Measurements from ENCODE around the gene C12orf76. TPM values are rescaled to one million over a fixed set of nuclear protein-coding genes. Genes with fewer than 3 reads are reported as not detected.

C12orf76 gene
- total and polyA plus RNA-seq, 9 of the 15 experiments (the other 6 are each of a cell fraction or from before 2014, with no cell fraction given) = 6.3 to 38.6 (median 12.3) TPM

GRCh38 chr12:109998904-109999648, 49.2 kb downstream of the C12orf76 start, which contains the start of gene ANKRD13A (continued):
- TF ChIP-seq SOX6 (IDR thresholded peaks at IDR 0.05) (no peak; the same call in 1 of the 2 replicates), CEBPZ (IDR thresholded peaks at IDR 0.05; ENCODE audit: borderline replicate concordance, low read depth, low read length) (no peak), SRSF1 (IDR thresholded peaks at IDR 0.05; ENCODE audit: low read depth, low read length) (no peak), RBM15 (IDR thresholded peaks at IDR 0.05; ENCODE audit: insufficient read depth, low read length) (no peak), MEF2D (tag; conservative IDR thresholded peaks at IDR 0.05; ENCODE audit: low read depth) (peak; percentile 74; the same call in 1 of the 2 replicates), SIN3B (IDR thresholded peaks at IDR 0.05; ENCODE audit: low read depth) (no peak; the same call in 1 of the 2 replicates), ELF2 (CRISPR knock-in tag; IDR thresholded peaks at IDR 0.05) (peak; percentile 75), HLTF (IDR thresholded peaks at IDR 0.05) (no peak; the same call in 1 of the 2 replicates), KDM5B (IDR thresholded peaks at IDR 0.05; ENCODE audit: insufficient replicate concordance, low read depth, low read length) (peak; percentile 94), E2F3 (CRISPR knock-in tag; IDR thresholded peaks at IDR 0.05) (peak; percentile 79), JUN (IDR thresholded peaks at IDR 0.05; ENCODE audit: borderline replicate concordance, low read depth, low read length) (0 out of 2 replicates have a peak, but pooled peaks have one; percentile 20), JUN (CRISPR knock-in tag; IDR thresholded peaks at IDR 0.05; ENCODE audit: borderline replicate concordance) (no peak; the same call in 1 of the 2 replicates), MIER1 (IDR thresholded peaks at IDR 0.05; ENCODE audit: low read depth) (peak; percentile 84), HNRNPUL1 (IDR thresholded peaks at IDR 0.05; ENCODE audit: low read length) (no peak), ZNF431 (CRISPR knock-in tag; IDR thresholded peaks at IDR 0.05) (no peak), PHF21A (IDR thresholded peaks at IDR 0.05; ENCODE audit: borderline replicate concordance, low read depth) (peak; percentile 19; the same call in 1 of the 2 replicates), U2AF1 (optimal IDR thresholded peaks at IDR 0.05; ENCODE audit: low read depth, low read length) (no peak), WHSC1 (IDR thresholded peaks at IDR 0.05; ENCODE audit: low read length) (no peak), CUX1 (CRISPR knock-in tag; IDR thresholded peaks at IDR 0.05) (no peak)

Data from K562 (cell line).